ENCODE measurements around the gene PRKG1.
"Not testable (repeated sequence)": the region's sequence is repeated elsewhere in the genome, so short reads cannot be mapped to it uniquely, and the experiment has no call there.

PRKG1 gene

GRCh38 chr10:51244748-51245490 lies 170.6 kb downstream of the PRKG1 start:
- Histone ChIP-seq H3K36me3 (replicated peaks) (no peaks in the 10 kb centered on the region), H3K27me3 (ENCODE audit: low read depth) (0 out of 2 replicates have a peak, but pooled peaks cover 2% of the 10 kb centered on the region), H3K9me3 (no peaks in the 10 kb centered on the region), H3K4me3 (no peak overlapping the region), H3K4me1 (peaks cover 3% of the 10 kb centered on the region; the same call in 1 of the 2 replicates)
- DNase-seq (ENCODE audit: low spot score in 2 of 2) = no peak
- in situ Hi-C loops (cut with MboI; ENCODE audit: low sequenced_read_pairs) = no loop called here

GRCh38 chr10:51246156-51246555 lies 171.9 kb downstream of the PRKG1 start:
- H3K9me3 ChIP-seq = no peaks in the 10 kb centered on the region

DNA sequence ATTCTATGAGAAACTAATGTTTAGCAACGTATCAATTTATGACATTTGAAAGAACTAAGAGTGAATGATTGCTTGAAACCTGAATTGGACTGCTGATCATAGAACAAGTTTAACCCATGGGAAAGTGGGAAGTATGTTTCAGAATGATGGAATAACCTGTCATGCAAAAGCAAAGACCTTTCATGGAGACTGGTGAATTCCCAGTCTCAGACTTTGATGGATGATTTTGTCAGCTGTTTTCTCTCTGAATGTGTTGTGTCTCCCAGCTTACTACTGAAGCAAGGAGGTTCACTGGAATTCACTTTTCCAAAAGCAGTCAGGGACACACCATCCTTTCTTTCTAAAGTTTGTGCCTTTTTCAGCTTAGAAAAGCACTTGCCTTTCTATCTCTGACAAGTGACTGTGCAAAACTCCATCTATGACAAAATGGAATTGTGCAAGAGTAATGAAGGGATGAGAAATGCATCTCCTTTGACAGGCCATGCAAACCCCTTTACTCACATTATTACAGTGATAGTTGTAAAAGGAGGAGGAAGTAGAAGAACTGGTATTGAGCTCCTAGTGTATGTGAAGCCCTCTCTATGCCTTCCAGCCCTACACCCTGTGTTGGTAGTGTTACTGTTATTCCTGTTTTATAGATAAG lies 176.1 kb downstream of the PRKG1 start:
- in situ Hi-C loops (cut with MboI; ENCODE audit: low sequenced_read_pairs) = no loop called here
- H3K4me1 ChIP-seq = peaks cover 3% of the 10 kb centered on the region; the same call in 1 of the 2 replicates

More at GRCh38 chr10:51246156-51246555, 171.9 kb downstream of the PRKG1 start:
- Histone ChIP-seq H3K27me3 (ENCODE audit: low read depth) (0 out of 2 replicates have a peak, but pooled peaks cover 2% of the 10 kb centered on the region), H3K36me3 (replicated peaks) (no peaks in the 10 kb centered on the region), H3K4me1 (peaks cover 3% of the 10 kb centered on the region; the same call in 1 of the 2 replicates), H3K4me3 (no peak overlapping the region)
- in situ Hi-C loops (cut with MboI; ENCODE audit: low sequenced_read_pairs) = no loop called here
- DNase-seq (ENCODE audit: low spot score in 2 of 2) = no peak

GRCh38 chr10:51251110-51251509 lies 176.8 kb downstream of the PRKG1 start:
- Histone ChIP-seq H3K36me3 (replicated peaks) (no peaks in the 10 kb centered on the region), H3K4me1 (peaks cover 3% of the 10 kb centered on the region; the same call in 1 of the 2 replicates), H3K4me3 (no peak overlapping the region), H3K9me3 (no peaks in the 10 kb centered on the region), H3K27me3 (ENCODE audit: low read depth) (0 out of 2 replicates have a peak, but pooled peaks cover 2% of the 10 kb centered on the region)
- DNase-seq (ENCODE audit: low spot score in 2 of 2) = no peak
- in situ Hi-C loops (cut with MboI; ENCODE audit: low sequenced_read_pairs) = no loop called here

More for the DNA sequence above, 176.1 kb downstream of the PRKG1 start:
- H3K36me3 ChIP-seq (replicated peaks) = no peaks in the 10 kb centered on the region
- H3K27me3 ChIP-seq (ENCODE audit: low read depth) = 0 out of 2 replicates have a peak, but pooled peaks cover 2% of the 10 kb centered on the region
- no peak overlapping the region for H3K4me3 ChIP-seq
- DNase-seq (ENCODE audit: low spot score in 2 of 2) = no peak
- H3K9me3 ChIP-seq = no peaks in the 10 kb centered on the region

GRCh38 chr10:51255381-51255780 lies 181.1 kb downstream of the PRKG1 start:
- no peak for DNase-seq (ENCODE audit: low spot score in 2 of 2)
- no peaks in the 10 kb centered on the region for H3K4me1 ChIP-seq

DNA sequence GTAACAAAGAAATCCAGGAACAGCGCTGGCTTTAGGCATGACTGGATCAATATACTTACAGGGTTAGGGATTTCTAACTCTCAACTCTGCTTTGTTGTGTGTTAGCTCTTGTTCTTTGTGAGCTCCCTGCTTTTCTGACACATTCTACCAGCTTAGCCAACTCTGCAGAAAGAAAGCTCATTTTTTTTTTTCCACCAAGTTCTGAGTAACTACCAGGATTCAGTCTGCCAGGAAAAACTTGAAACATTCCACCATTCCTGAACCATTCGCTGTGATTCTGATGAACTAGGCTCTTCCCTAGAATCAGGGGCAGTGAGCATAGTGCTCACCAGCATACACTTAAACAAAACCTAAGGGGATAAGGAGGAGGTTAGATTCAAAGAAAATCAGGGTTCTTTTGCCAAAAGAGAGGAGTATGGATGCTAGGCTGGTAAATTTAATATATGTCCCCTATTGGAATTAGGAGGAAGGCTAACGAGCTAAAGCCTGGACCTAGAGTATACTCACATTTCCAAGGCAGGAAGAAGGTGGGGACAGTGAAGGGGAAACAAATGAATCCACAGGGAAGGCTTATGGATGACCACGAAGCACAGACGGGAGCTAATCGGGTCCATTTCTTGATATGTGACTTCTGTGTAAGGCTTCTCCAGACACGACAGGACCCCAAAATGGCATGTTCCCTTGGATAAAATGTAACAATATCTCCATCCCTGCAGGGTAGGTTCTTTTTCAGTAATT lies 183.4 kb downstream of the PRKG1 start:
- H3K4me3 ChIP-seq = no peak overlapping the region
- no peaks in the 10 kb centered on the region for H3K36me3 ChIP-seq (replicated peaks)
- no peaks in the 10 kb centered on the region for H3K4me1 ChIP-seq
- DNase-seq (ENCODE audit: low spot score in 2 of 2) = no peak
- H3K9me3 ChIP-seq = no peaks in the 10 kb centered on the region
- H3K27me3 ChIP-seq (ENCODE audit: low read depth) = no peaks in the 10 kb centered on the region; the same call in 1 of the 2 replicates
- in situ Hi-C loops (cut with MboI; ENCODE audit: low sequenced_read_pairs) = no loop called here

More at GRCh38 chr10:51255381-51255780, 181.1 kb downstream of the PRKG1 start:
- in situ Hi-C loops (cut with MboI; ENCODE audit: low sequenced_read_pairs) = no loop called here
- H3K27me3 ChIP-seq (ENCODE audit: low read depth) = no peaks in the 10 kb centered on the region; the same call in 1 of the 2 replicates
- no peaks in the 10 kb centered on the region for H3K9me3 ChIP-seq
- no peak overlapping the region for H3K4me3 ChIP-seq
- H3K36me3 ChIP-seq (replicated peaks) = no peaks in the 10 kb centered on the region

DNA sequence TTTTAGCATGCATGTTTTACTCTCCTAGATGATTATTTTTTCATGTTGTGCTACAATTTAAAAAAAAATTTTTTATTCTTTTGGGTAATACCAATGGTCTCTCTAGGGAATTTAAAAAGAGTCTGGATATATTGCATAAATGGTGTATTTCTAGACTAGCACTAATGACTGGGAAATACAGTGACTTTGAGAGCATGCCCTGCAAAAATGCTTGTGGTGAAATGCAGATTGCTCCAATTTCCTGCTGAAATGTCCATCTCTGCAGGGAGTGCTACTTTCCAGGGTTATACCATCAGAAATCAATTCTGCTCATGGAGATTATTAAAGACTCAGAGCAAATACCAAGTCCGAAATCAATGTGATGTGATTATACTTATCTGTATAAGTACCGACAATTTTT lies 186.1 kb downstream of the PRKG1 start:
- no peak for DNase-seq (ENCODE audit: low spot score in 2 of 2)
- Histone ChIP-seq H3K27me3 (ENCODE audit: low read depth) (no peaks in the 10 kb centered on the region; the same call in 1 of the 2 replicates), H3K4me1 (no peaks in the 10 kb centered on the region), H3K9me3 (no peaks in the 10 kb centered on the region), H3K36me3 (replicated peaks) (no peaks in the 10 kb centered on the region), H3K4me3 (no peak overlapping the region)
- in situ Hi-C loops (cut with MboI; ENCODE audit: low sequenced_read_pairs) = no loop called here

DNA sequence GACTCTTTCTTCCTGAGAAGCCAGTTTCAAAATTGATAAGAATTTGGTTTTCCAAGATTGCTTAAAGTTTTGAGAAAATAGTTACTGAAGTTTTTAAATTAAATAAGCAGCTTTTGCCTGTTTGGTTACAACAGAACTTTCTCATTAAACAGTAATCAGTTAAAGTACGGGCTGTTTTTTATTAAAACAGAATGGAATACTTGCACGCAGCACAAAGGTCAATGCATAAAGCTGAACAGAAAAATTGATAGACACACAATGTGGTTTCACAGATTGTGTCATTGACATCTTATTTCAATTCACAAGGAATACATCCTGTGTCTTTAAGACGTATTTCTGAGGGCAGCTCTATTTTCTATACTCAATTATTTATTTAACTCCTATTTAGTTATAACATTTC lies 192.2 kb downstream of the PRKG1 start:
- DNase-seq (ENCODE audit: low spot score in 2 of 2) = no peak
- H3K4me1 ChIP-seq = no peaks in the 10 kb centered on the region
- no peaks in the 10 kb centered on the region for H3K9me3 ChIP-seq

DNA sequence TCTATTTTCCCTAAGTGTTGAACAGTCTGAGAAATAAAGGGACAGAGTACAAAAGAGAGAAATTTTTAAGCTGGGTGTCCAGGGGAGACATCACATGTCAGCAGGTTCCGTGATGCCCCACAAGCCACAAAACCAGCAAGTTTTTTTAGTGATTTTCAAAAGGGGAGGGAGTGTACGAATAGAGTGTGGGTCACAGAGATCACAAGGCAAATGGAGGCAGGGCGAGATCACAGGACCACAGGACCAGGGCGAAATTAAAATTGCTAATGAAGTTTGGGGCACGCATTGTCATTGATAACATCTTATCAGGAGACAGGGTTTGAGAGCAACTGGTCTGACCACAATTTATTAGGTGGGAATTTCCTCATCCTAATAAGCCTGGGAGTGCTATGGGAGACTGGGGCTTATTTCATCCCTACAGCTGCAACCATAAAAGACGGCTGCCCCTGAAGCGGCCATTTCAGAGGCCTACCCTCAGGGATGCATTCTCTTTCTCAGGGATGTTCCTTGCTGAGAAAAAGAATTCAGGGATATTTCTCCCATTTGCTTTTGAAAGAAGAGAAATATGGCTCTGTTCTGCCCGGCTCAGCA lies 193.8 kb downstream of the PRKG1 start:
- H3K9me3 ChIP-seq; DNase-seq (ENCODE audit: low spot score in 2 of 2); H3K36me3 ChIP-seq (replicated peaks); H3K27me3 ChIP-seq (ENCODE audit: low read depth); in situ Hi-C loops (cut with MboI; ENCODE audit: low sequenced_read_pairs); H3K4me3 ChIP-seq; H3K4me1 ChIP-seq: not testable (repeated sequence)

More for the DNA sequence above, 192.2 kb downstream of the PRKG1 start:
- no peaks in the 10 kb centered on the region; the same call in 1 of the 2 replicates for H3K27me3 ChIP-seq (ENCODE audit: low read depth)
- no peaks in the 10 kb centered on the region for H3K36me3 ChIP-seq (replicated peaks)
- H3K4me3 ChIP-seq = no peak overlapping the region
- in situ Hi-C loops (cut with MboI; ENCODE audit: low sequenced_read_pairs) = no loop called here

GRCh38 chr10:51269821-51270220 lies 195.5 kb downstream of the PRKG1 start:
- no peaks in the 10 kb centered on the region for H3K36me3 ChIP-seq (replicated peaks)
- no peaks in the 10 kb centered on the region; the same call in 1 of the 2 replicates for H3K27me3 ChIP-seq (ENCODE audit: low read depth)
- H3K4me1 ChIP-seq = no peaks in the 10 kb centered on the region
- H3K9me3 ChIP-seq = no peaks in the 10 kb centered on the region
- H3K4me3 ChIP-seq = no peak overlapping the region
- in situ Hi-C loops (cut with MboI; ENCODE audit: low sequenced_read_pairs) = no loop called here
- DNase-seq (ENCODE audit: low spot score in 2 of 2) = no peak

DNA sequence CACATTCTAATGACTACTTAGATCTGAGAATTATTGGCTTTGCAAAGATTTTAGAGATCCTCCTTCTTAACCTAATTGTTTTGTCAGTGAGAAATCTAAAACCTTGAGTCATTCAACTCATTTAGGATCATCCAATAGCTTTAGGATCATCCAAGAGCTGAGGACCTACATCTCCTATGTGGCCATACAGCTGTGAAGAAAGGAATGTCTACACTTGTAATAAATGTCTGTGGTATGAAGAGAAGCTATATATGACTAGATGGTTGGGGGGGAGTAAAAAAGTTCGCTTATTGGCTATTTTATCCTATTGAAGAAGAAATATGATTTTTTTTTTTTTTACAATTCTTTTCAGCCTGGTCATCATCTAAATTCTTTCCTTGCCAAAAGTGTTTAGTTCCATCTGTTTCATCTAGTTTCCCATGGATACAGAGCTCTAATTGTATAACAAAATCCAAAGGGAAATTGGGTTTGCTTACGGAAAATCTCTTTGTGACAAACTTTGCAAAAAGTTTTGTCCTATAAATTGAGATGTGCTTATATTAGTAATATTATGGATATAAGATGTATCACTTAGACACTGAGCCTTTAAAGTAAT lies 196.7 kb downstream of the PRKG1 start:
- no peak for DNase-seq (ENCODE audit: low spot score in 2 of 2)
- Histone ChIP-seq H3K27me3 (ENCODE audit: low read depth) (no peaks in the 10 kb centered on the region; the same call in 1 of the 2 replicates), H3K4me3 (no peak overlapping the region), H3K36me3 (replicated peaks) (no peaks in the 10 kb centered on the region), H3K9me3 (no peaks in the 10 kb centered on the region), H3K4me1 (no peaks in the 10 kb centered on the region)
- in situ Hi-C loops (cut with MboI; ENCODE audit: low sequenced_read_pairs) = no loop called here

- in situ Hi-C loops (cut with MboI; ENCODE audit: low sequenced_read_pairs); H3K27me3 ChIP-seq (ENCODE audit: low read depth); H3K4me1 ChIP-seq; H3K36me3 ChIP-seq (replicated peaks); H3K9me3 ChIP-seq; H3K4me3 ChIP-seq; DNase-seq (ENCODE audit: low spot score in 2 of 2): not testable (repeated sequence)
These were observed 197.8 kb downstream of the PRKG1 start for GRCh38 chr10:51272099-51272498.

DNA sequence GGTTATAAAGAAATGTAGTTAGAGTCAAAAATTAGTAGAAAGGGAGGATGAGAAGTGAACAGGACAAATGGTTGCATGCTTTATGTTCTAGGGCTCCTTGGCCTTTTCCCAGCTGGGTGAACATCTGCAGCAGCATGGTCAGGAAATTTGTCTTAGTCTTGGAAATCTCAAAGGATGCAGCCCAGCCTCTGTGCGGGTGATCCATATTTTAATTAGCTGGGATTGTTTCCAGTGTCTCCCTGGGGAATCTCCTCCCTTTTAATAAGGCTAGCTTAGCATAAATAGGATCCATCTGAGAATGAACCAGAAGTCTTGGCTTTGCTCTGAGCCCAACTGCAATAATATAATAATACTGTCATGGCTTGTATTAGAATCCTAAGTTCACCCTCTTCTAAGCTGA lies 198.3 kb downstream of the PRKG1 start:
- no peaks in the 10 kb centered on the region for H3K4me1 ChIP-seq
- no peaks in the 10 kb centered on the region for H3K9me3 ChIP-seq
- DNase-seq (ENCODE audit: low spot score in 2 of 2) = no peak
- no peaks in the 10 kb centered on the region for H3K36me3 ChIP-seq (replicated peaks)
- no peaks in the 10 kb centered on the region for H3K27me3 ChIP-seq (ENCODE audit: low read depth)
- in situ Hi-C loops (cut with MboI; ENCODE audit: low sequenced_read_pairs) = no loop called here
- no peak overlapping the region for H3K4me3 ChIP-seq

All from HAP-1 (cell line).